T-helper 1 cell (primary cell): ENCODE data around the gene HGS.

Source experiments
- DNase-seq, 5 donors: peaks; one replicate each; pipeline ENCODE4 v3.0.0-alpha.2; 2012 to 2020

Gene HGS

GRCh38 chr17:81706757-81707624 lies 23.2 kb downstream of the HGS start:
- no peak for DNase-seq

GRCh38 chr17:81707725-81708646 lies 24.2 kb downstream of the HGS start:
- no peak for DNase-seq

- DNase-seq, result no peak
These were observed 25.0 kb downstream of the HGS start for GRCh38 chr17:81708739-81709185.

GRCh38 chr17:81710514-81711308 lies 26.9 kb downstream of the HGS start:
- DNase-seq, result peak in 1 of 5 donors; percentile 29

- peak; percentile 60 to 80 (median 61) for DNase-seq
These were observed 28.1 kb downstream of the HGS start, which contains the start of gene SLC25A10 for GRCh38 chr17:81711814-81712467. Gene SLC25A10, plus strand, starts transcription at chr17:81712284. Its CDS starts 143 bp downstream, at chr17:81712427.

- no peak for DNase-seq
These were observed 28.7 kb downstream of the HGS start for GRCh38 chr17:81712468-81713003.

GRCh38 chr17:81713004-81713555 lies 29.3 kb downstream of the HGS start:
- DNase-seq, result no peak

- no peak for DNase-seq
These were observed 30.0 kb downstream of the HGS start for GRCh38 chr17:81713556-81714411.

GRCh38 chr17:81714412-81715106 lies 30.7 kb downstream of the HGS start:
- DNase-seq, result no peak

GRCh38 chr17:81715107-81715871 lies 31.5 kb downstream of the HGS start:
- DNase-seq, result no peak

GRCh38 chr17:81715872-81716673 lies 32.3 kb downstream of the HGS start:
- DNase-seq, result no peak

GRCh38 chr17:81716674-81716996 lies 32.8 kb downstream of the HGS start:
- DNase-seq, result no peak

GRCh38 chr17:81717049-81717765 lies 33.4 kb downstream of the HGS start:
- no peak for DNase-seq

GRCh38 chr17:81717766-81718089 lies 33.9 kb downstream of the HGS start:
- DNase-seq, result no peak

- DNase-seq, result no peak
These were observed 35.8 kb downstream of the HGS start for GRCh38 chr17:81719410-81720266.

- no peak for DNase-seq
These were observed 36.7 kb downstream of the HGS start for GRCh38 chr17:81720267-81721071.
